Esophagus muscularis mucosa (tissue), 4 donors: ENCODE measurements around the gene PLCB3. TPM values are rescaled to one million over a fixed set of nuclear protein-coding genes. Genes with fewer than 3 reads are reported as not detected.

ENCODE experiments used
- DNase-seq: peaks from one replicate; pipeline ENCODE4 v3.0.0-alpha.2; 2017; ENCODE audit errors: extremely low spot score
- H3K27ac ChIP-seq, 4 donors: fragments of 200-600 bp; sonication (generic); replicated peaks in 1 of 4; 1 replicate in 3 of 4; 2 replicates in 1 of 4; pipeline ENCODE4 v1.5.1; 2016 to 2019; ENCODE audit warnings: mild to moderate bottlenecking in 1 of 4
- H3K27me3 ChIP-seq, 4 donors: fragments of 200-600 bp; sonication (generic); one replicate each; pipeline versions ENCODE4 v1.5.1 to v1.6.0; 2016 to 2019
- H3K36me3 ChIP-seq, 4 donors: fragments of 200-600 bp; sonication (generic); one replicate each; pipeline ENCODE4 v1.5.1; 2016 to 2019
- H3K4me1 ChIP-seq, 4 donors: fragments of 200-600 bp; sonication (generic); one replicate each; pipeline ENCODE4 v1.5.1; 2016 to 2019
- H3K4me3 ChIP-seq, 4 donors: fragments of 200-600 bp; sonication (generic); 1 replicate in 2 of 4; 2 replicates in 2 of 4; pipeline ENCODE4 v1.5.1; 2016 to 2019; ENCODE audit warnings: mild to moderate bottlenecking in 4 of 4, moderate library complexity in 1 of 4
- H3K9me3 ChIP-seq, 4 donors: fragments of 200-600 bp; sonication (generic); 1 replicate in 3 of 4; 2 replicates in 1 of 4; pipeline ENCODE4 v1.5.1; 2016 to 2019
- EP300 ChIP-seq: sonication (generic); formaldehyde crosslinking; IDR thresholded peaks from one replicate; pipeline ENCODE4 v1.6.1; 2017; ENCODE audit warnings: antibody characterized with exemption
- POLR2A ChIP-seq: fragments of 450-650 bp; IDR thresholded peaks from one replicate; pipeline ENCODE4 v1.6.1; 2017; ENCODE audit warnings: antibody characterized with exemption, moderate library complexity, mild to moderate bottlenecking, low read depth
- POLR2AphosphoS5 ChIP-seq, 2 donors: sonication (generic); formaldehyde crosslinking; IDR thresholded peaks; one replicate each; pipeline ENCODE4 v1.6.1; 2017; ENCODE audit warnings: antibody characterized with exemption in 2 of 2
- WGBS: methylation state at CpG from one replicate; pipeline ENCODE4 v1.1.5; 2018; 5-methylcytosine and 5-hydroxymethylcytosine counted together
- intact Hi-C: fragments of 100-400 bp; cut with DNase I; formaldehyde crosslinking; loops from one replicate; pipeline ENCODE4 v1.15.1; 2023
- total RNA-seq, 4 donors: library from RNA; depleted of rRNA; stranded (reverse); fragments of >200 nt; gene quantifications; one replicate each; pipeline versions ENCODE4 v1.1.0 to v1.2.1, GENCODE V29; 2016
- TF ChIP-seq, protein P1 (sequence below), 3 experiments: fragments of 200-600 bp in 2 of 3; fragments of 450-650 bp in 1 of 3; sonication (generic) in 2 of 3; IDR thresholded peaks; one replicate each; pipeline ENCODE4 v1.5.1; 2017 to 2019; ENCODE audit warnings: antibody characterized with exemption in 3 of 3, mild to moderate bottlenecking in 2 of 3, moderate library complexity in 1 of 3

Gene PLCB3
- total RNA-seq, 4 donors from 2014 or later, result 18.9 to 36.5 (median 25.3) TPM

DNA sequence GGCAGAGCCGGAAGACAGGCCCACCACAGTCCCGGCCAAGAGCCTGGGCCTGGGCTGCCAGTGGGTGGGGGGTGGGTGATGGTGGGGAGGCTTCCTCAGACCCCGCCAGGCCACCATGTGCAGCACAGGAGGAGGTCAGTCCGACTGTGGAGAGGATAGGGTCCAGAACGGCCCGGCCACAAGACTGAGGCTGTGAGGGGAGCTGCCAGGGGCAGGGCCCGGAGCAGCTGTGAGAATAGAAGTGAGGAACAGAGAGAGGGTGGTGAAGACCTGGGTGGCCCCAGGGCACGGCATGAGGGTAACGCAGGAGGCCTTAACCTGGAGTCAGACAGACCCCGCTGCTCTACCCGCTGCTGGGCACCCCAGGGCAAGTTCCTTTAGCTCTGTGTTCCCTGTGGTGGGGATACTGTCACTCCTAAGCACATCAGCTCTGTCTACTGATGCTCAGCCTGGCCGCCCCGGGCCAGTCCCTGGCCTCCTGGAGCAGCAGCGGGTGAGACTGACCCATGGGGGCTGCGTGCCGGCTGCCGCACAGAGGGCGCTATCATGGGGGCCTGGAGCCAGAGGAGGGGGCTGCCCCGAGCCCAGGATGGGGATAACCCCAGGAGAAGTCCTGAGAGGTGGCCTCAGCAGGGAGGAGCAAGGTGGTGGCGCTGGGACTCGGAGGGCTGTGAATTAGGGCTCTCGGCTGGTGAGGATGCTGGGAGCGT is 43.1 kb upstream of the PLCB3 start:
- peak overlapping the region; percentile 71 to 81 (median 77) for H3K27ac ChIP-seq
- H3K9me3 ChIP-seq, result no peaks in the 10 kb centered on the region
- H3K36me3 ChIP-seq, result peaks cover 13 to 62% (median 48%) of the 10 kb centered on the region in 4 donors
- no peak for DNase-seq
- H3K27me3 ChIP-seq, result no peaks in the 10 kb centered on the region
- H3K4me3 ChIP-seq, result peak overlapping the region; percentile 40 to 56 (median 46)
- intact Hi-C loops, result no loop called here
- peaks cover 19 to 50% (median 35%) of the 10 kb centered on the region in 4 donors for H3K4me1 ChIP-seq
- 71% methylated on average over 8 of the region's 23 CpGs for WGBS
- no peak for TF ChIP-seq POLR2AphosphoS5 (IDR thresholded peaks at IDR 0.05)
- TF ChIP-seq POLR2A, result no peak
- TF ChIP-seq EP300, result no peak
- TF ChIP-seq, protein P1, sequence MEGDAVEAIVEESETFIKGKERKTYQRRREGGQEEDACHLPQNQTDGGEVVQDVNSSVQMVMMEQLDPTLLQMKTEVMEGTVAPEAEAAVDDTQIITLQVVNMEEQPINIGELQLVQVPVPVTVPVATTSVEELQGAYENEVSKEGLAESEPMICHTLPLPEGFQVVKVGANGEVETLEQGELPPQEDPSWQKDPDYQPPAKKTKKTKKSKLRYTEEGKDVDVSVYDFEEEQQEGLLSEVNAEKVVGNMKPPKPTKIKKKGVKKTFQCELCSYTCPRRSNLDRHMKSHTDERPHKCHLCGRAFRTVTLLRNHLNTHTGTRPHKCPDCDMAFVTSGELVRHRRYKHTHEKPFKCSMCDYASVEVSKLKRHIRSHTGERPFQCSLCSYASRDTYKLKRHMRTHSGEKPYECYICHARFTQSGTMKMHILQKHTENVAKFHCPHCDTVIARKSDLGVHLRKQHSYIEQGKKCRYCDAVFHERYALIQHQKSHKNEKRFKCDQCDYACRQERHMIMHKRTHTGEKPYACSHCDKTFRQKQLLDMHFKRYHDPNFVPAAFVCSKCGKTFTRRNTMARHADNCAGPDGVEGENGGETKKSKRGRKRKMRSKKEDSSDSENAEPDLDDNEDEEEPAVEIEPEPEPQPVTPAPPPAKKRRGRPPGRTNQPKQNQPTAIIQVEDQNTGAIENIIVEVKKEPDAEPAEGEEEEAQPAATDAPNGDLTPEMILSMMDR (IDR thresholded peaks at IDR 0.05), result no peak

DNA sequence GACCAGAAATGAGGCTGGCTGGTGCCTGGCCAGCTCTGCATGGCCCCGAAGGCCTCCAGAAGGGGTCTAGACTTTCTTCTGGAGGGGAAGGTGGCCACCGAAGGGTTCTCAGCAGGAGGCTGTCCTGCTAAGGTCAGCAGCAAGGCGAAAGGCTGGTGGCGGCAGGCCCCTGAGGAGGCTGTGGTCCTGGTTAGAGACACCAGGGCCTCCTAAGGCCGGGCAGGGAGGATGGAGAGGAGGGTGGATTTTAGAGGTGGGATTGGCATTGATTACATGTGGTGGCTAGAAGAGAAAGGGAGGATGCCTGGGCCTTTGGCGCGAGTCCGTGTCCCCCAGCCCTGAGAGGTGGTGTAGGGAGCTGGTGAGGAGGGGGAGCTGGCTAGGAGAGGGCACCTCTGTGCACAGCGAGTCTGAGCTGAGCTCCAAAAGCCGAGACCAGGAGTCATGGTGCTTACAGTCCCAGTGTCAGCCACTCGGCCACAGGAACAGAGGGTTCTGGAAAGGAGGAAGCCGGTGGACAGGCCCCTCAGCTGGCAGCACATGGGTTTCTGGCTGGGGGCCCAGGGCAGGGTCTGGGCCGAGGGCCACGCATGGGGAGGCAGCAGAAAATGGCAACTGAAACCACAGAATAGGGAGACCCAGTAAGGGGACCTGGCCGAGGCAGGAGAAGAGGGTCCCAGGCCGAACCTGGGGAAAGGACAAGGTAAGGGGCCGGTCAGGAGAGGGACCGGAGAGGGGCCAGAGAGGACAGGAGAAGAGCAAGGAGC is 42.4 kb upstream of the PLCB3 start:
- Histone ChIP-seq H3K9me3 (no peaks in the 10 kb centered on the region), H3K27ac (peak overlapping the region in 3 of 4 donors; percentile 71 to 81 (median 78)), H3K27me3 (no peaks in the 10 kb centered on the region), H3K36me3 (peaks cover 6 to 55% (median 40%) of the 10 kb centered on the region in 4 donors), H3K4me1 (peaks cover 18 to 46% (median 34%) of the 10 kb centered on the region in 4 donors), H3K4me3 (no peak overlapping the region)
- TF ChIP-seq POLR2A (no peak), EP300 (no peak), POLR2AphosphoS5 (IDR thresholded peaks at IDR 0.05) (no peak)
- TF ChIP-seq, protein P1 (IDR thresholded peaks at IDR 0.05), result no peak
- intact Hi-C loops, result no loop called here
- 77% methylated on average over 18 of the region's 18 CpGs for WGBS
- DNase-seq, result no peak

DNA sequence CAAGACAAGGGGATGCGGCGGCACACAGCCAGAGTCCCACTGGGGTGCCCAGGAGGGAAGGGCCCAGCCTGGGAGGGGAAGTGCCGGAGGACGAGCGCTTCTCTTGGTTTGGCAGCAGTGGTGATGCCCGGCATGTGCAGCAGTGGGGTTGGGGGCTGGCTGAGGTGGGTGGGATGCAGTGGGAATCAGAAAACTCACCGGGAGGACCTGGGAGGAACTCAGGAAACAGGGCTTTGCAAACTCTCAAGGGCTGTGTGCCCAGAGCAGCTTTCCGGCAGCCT is 41.8 kb upstream of the PLCB3 start:
- Histone ChIP-seq H3K36me3 (peaks cover 4 to 49% (median 37%) of the 10 kb centered on the region in 4 donors), H3K4me3 (no peak overlapping the region), H3K27ac (no peak overlapping the region), H3K9me3 (no peaks in the 10 kb centered on the region), H3K4me1 (peaks cover 13 to 41% (median 28%) of the 10 kb centered on the region in 4 donors), H3K27me3 (no peaks in the 10 kb centered on the region)
- no peak for TF ChIP-seq EP300
- no peak for TF ChIP-seq POLR2A
- TF ChIP-seq POLR2AphosphoS5 (IDR thresholded peaks at IDR 0.05), result no peak
- TF ChIP-seq, protein P1 (IDR thresholded peaks at IDR 0.05), result no peak
- WGBS, result 91% methylated on average over 7 of the region's 8 CpGs
- no peak for DNase-seq
- intact Hi-C loops, result no loop called here

DNA sequence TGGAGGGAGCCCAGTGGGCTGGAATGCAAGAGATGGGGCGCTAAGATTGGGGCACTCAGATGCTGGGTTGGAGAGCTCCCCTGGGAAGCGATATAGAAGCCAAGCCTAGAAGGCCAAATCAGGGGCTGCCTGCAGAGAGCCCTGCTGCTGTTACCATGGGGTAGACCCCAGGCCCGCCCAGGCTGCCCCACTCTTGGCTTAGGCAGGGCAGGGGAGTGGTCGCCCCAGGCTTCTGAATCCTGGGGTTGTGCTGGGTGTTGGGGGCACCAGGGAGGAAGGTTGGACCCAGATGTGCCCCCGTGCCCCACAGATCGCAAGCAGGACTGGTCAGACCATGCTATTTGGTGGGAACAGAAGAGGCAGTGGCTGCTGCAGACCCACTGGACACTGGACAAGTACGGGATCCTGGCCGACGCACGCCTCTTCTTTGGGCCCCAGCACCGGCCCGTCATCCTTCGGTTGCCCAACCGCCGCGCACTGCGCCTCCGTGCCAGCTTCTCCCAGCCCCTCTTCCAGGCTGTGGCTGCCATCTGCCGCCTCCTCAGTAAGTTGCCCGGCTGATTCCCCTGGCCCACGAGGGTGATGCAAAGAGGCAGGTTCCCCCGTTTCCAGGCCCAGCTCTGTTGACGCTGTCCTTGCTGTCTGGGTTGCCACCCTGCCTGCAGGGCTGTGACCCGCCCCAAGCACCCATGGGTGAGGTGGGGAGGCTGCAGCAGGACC is 40.9 kb upstream of the PLCB3 start:
- Histone ChIP-seq H3K27ac (no peak overlapping the region), H3K4me1 (peaks cover 9 to 32% (median 21%) of the 10 kb centered on the region in 4 donors), H3K36me3 (peaks cover 3 to 42% (median 31%) of the 10 kb centered on the region in 4 donors), H3K9me3 (no peaks in the 10 kb centered on the region), H3K27me3 (no peaks in the 10 kb centered on the region), H3K4me3 (no peak overlapping the region)
- TF ChIP-seq POLR2AphosphoS5 (IDR thresholded peaks at IDR 0.05), result no peak
- TF ChIP-seq EP300, result no peak
- TF ChIP-seq, protein P1 (IDR thresholded peaks at IDR 0.05), result no peak
- no peak for TF ChIP-seq POLR2A
- WGBS, result 89% methylated on average over 23 of the region's 24 CpGs
- DNase-seq, result no peak
- intact Hi-C loops, result no loop called here
